RPMI7951 (cell line): ENCODE data around the gene RNASE8. TPM values are rescaled to one million over a fixed set of nuclear protein-coding genes. Genes with fewer than 3 reads are reported as not detected.

Experiments used
- DNase-seq: peaks from one replicate; pipeline ENCODE4 v3.0.0-alpha.2; 2012; ENCODE audit warnings: low read depth
- total RNA-seq: library from RNA; depleted of rRNA; stranded (reverse); fragments of >200 nt; shearing (Covaris generic); gene quantifications from 2 replicates; pipeline ENCODE4 v1.2.3, GENCODE V29; 2014; rRNA removed

RNASE8 gene
- total RNA-seq, 1 experiment from 2014 or later = not detected

DNA sequence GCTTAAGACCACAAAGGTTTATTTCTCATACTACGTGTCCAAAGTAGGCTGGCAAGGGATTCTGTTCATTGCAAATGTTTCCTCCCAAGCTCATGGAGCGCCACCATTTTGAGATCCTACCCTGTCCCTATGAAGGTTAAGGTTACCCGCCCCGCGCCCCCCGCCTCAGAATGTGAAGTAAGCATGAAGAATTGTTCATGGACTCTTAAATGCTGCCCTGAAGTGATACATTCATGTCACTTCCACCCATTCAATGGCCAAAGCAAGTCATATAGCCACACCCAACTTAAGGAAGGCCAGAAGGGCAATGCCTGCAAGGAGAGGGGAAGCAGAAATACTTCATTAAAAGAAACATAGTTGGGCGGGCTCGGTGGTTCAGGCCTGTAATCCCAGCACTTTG, 47.5 kb downstream of the RNASE8 start:
- DNase-seq = no peak

GRCh38 chr14:21106176-21106497, 48.5 kb downstream of the RNASE8 start:
- DNase-seq = no peak

DNA sequence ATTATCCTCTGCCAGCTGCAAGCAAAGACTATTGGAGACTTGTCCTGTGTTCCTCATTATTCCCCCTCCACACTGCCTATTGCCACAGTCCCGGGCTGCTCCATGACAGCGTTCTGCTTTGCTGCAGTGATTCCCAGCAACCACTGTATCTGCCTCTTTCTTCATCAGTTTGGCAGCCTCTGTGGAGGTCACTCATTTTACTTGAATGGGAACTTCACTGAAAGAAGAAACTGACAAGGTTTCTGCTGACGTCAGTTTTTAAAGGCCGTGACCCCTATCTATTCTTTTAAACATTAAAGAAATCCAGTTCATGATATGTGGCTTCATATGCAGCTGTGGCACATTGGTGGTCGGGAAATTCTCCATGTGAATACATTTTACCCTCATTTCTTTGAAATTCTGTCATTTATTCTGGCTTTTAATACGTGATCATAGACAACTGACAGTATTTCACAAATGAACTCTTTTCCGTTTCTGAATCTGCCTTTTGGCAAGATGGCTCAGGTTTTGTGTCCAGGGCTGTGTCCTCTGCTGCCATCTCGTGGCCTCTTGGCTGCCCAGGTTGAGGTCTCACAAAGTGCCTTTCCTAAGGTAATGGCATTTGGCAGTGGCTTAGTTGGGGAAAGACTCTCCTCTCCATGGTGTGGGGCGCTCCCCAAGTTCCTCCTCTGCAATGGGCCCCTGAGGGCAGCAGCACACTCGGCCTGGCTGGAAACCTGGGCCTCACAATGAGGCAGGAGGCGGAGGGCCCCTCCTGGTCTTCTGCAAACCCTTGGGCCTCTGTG, 49.1 kb downstream of the RNASE8 start:
- peak; percentile 73 for DNase-seq

GRCh38 chr14:21107283-21107800, 49.7 kb downstream of the RNASE8 start:
- DNase-seq = no peak

Other genes with a start within 250 kb of the RNASE8 start
- gene RNASE3, start 166.4 kb upstream of the RNASE8 start, total RNA-seq = not detected in 2 replicates
- not detected in 2 replicates for gene RNASE2, start 102.3 kb upstream of the RNASE8 start, total RNA-seq
- 52.9 and 72.0 TPM in 2 replicates for gene METTL17, start 67.8 kb upstream of the RNASE8 start, total RNA-seq
- gene SLC39A2, start 58.5 kb upstream of the RNASE8 start, total RNA-seq = 0.12 TPM in 1 of 2 replicates, not detected in the other
- gene NDRG2, start 32.8 kb upstream of the RNASE8 start, total RNA-seq = 0.96 and 2.1 TPM in 2 replicates
- gene TPPP2, start 27.6 kb upstream of the RNASE8 start, total RNA-seq = not detected in 2 replicates
- not detected in 2 replicates for gene RNASE13, start 23.0 kb upstream of the RNASE8 start, total RNA-seq
- not detected in 2 replicates for gene RNASE7, start 15.5 kb upstream of the RNASE8 start, total RNA-seq
- gene ARHGEF40, start 12.5 kb downstream of the RNASE8 start, total RNA-seq = 26.0 and 38.4 TPM in 2 replicates
- 2.9 and 4.2 TPM in 2 replicates for gene ZNF219, start 40.8 kb downstream of the RNASE8 start, total RNA-seq
- not detected in 2 replicates for gene TMEM253, start 43.2 kb downstream of the RNASE8 start, total RNA-seq
- gene OR5AU1, start 98.2 kb downstream of the RNASE8 start, total RNA-seq = not detected in 2 replicates
- gene HNRNPC, start 211.6 kb downstream of the RNASE8 start, total RNA-seq = 559 and 723 TPM in 2 replicates
- 0.12 TPM in 1 of 2 replicates, not detected in the other for gene RPGRIP1, start 222.3 kb downstream of the RNASE8 start, total RNA-seq